Upper lobe of left lung (tissue), 6 donors: ENCODE results near the gene CTNNA1. TPM values are rescaled to one million over a fixed set of nuclear protein-coding genes. Genes with fewer than 3 reads are reported as not detected.

Source experiments
- ATAC-seq, 2 donors: fragments of 200-7000 bp; cut with Tn5 transposase; one replicate each; pipeline ENCODE4 v1.9.1; 2022; ENCODE audit warnings: mild to moderate bottlenecking in 2 of 2, moderate library complexity in 2 of 2; ENCODE audit not compliant: low FRiP score in 2 of 2
- DNase-seq, 2 donors: peaks; one replicate each; pipeline ENCODE4 v3.0.0-alpha.2; 2019 to 2020
- H3K27ac ChIP-seq, 4 donors: fragments of 200-600 bp; sonication (generic); one replicate each; pipeline ENCODE4 v1.5.1; 2016 to 2019
- H3K27me3 ChIP-seq, 4 donors: fragments of 200-600 bp; sonication (generic); one replicate each; pipeline ENCODE4 v1.5.1; 2017 to 2019
- H3K36me3 ChIP-seq, 4 donors: fragments of 200-600 bp; sonication (generic); one replicate each; pipeline ENCODE4 v1.5.1; 2016 to 2019
- H3K4me1 ChIP-seq, 4 donors: fragments of 200-600 bp; sonication (generic); one replicate each; pipeline ENCODE4 v1.5.1; 2018 to 2019
- H3K4me3 ChIP-seq, 4 donors: fragments of 200-600 bp; sonication (generic); one replicate each; pipeline ENCODE4 v1.5.1; 2017 to 2019; ENCODE audit warnings: mild to moderate bottlenecking in 2 of 4, moderate library complexity in 1 of 4
- H3K9me3 ChIP-seq, 4 donors: fragments of 200-600 bp; sonication (generic); one replicate each; pipeline ENCODE4 v1.5.1; 2018 to 2019
- EP300 ChIP-seq, 4 donors: sonication (generic); formaldehyde crosslinking; IDR thresholded peaks; one replicate each; pipeline ENCODE4 v1.5.1; 2017; ENCODE audit warnings: antibody characterized with exemption in 4 of 4, control low read depth in 2 of 4
- POLR2A ChIP-seq, 4 donors: fragments of 450-650 bp; IDR thresholded peaks; one replicate each; pipeline ENCODE4 v1.5.1; 2016 to 2017; ENCODE audit warnings: antibody characterized with exemption in 4 of 4, mild to moderate bottlenecking in 2 of 4
- POLR2AphosphoS5 ChIP-seq, 2 donors: sonication (generic); formaldehyde crosslinking; IDR thresholded peaks; one replicate each; pipeline ENCODE4 v1.5.1; 2017; ENCODE audit warnings: antibody characterized with exemption in 2 of 2
- WGBS, 2 donors: methylation state at CpG; one replicate each; pipeline ENCODE4 v1.1.5; 2017 to 2018; 5-methylcytosine and 5-hydroxymethylcytosine counted together
- total RNA-seq, 6 donors: library from RNA; depleted of rRNA in 4 of 6; stranded (reverse); fragments of >200 nt in 4 of 6; gene quantifications; one replicate each; pipeline versions ENCODE4 v1.1.0 to v1.2.1, GENCODE V29; 2016 to 2021
- TF ChIP-seq, protein P1 (sequence below), 6 experiments: fragments of 450-650 bp in 4 of 6; fragments of 200-600 bp in 2 of 6; sonication (generic) in 2 of 6; IDR thresholded peaks; one replicate each; pipeline ENCODE4 v1.5.1; 2016 to 2019; ENCODE audit warnings: antibody characterized with exemption in 6 of 6
- donor health status: DM: no; HTN: no; CAD: no; lungs with moderate emphysema.
- donor health status: DM: no; HTN: yes; CAD: no; lungs with severe emphysema.

Gene CTNNA1
- total RNA-seq, 6 donors from 2014 or later = 352 to 505 (median 415) TPM

- peaks cover 0 to 14% (median 4%) of the 10 kb centered on the region in 4 donors for H3K36me3 ChIP-seq
- peaks cover 4 to 12% (median 10%) of the 10 kb centered on the region in 4 donors for H3K9me3 ChIP-seq
- no peak for ATAC-seq
- H3K4me3 ChIP-seq = no peak overlapping the region
- no peak overlapping the region for H3K27ac ChIP-seq
- 100% methylated on average over 1 of the region's 1 CpG for WGBS, 2 donors
- H3K4me1 ChIP-seq = peaks cover 12 to 33% (median 27%) of the 10 kb centered on the region in 4 donors
- no peak for DNase-seq
- no peaks in the 10 kb centered on the region for H3K27me3 ChIP-seq
- TF ChIP-seq, protein P1, sequence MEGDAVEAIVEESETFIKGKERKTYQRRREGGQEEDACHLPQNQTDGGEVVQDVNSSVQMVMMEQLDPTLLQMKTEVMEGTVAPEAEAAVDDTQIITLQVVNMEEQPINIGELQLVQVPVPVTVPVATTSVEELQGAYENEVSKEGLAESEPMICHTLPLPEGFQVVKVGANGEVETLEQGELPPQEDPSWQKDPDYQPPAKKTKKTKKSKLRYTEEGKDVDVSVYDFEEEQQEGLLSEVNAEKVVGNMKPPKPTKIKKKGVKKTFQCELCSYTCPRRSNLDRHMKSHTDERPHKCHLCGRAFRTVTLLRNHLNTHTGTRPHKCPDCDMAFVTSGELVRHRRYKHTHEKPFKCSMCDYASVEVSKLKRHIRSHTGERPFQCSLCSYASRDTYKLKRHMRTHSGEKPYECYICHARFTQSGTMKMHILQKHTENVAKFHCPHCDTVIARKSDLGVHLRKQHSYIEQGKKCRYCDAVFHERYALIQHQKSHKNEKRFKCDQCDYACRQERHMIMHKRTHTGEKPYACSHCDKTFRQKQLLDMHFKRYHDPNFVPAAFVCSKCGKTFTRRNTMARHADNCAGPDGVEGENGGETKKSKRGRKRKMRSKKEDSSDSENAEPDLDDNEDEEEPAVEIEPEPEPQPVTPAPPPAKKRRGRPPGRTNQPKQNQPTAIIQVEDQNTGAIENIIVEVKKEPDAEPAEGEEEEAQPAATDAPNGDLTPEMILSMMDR (IDR thresholded peaks at IDR 0.05) = no peak
- no peak for TF ChIP-seq POLR2AphosphoS5 (IDR thresholded peaks at IDR 0.05)
Measured at GRCh38 chr5:138867011-138867410, 113.8 kb downstream of the CTNNA1 start.

- peaks cover 21 to 44% (median 38%) of the 10 kb centered on the region in 4 donors for H3K4me1 ChIP-seq
- ATAC-seq (no peak), DNase-seq (no peak)
- TF ChIP-seq, protein P1 (IDR thresholded peaks at IDR 0.05) = no peak
- no peak for TF ChIP-seq POLR2A (IDR thresholded peaks at IDR 0.05)
- TF ChIP-seq POLR2AphosphoS5 (IDR thresholded peaks at IDR 0.05) = no peak
- no peak for TF ChIP-seq EP300 (IDR thresholded peaks at IDR 0.05)
- no peaks in the 10 kb centered on the region for H3K27me3 ChIP-seq
- H3K4me3 ChIP-seq = no peak overlapping the region
- no peak overlapping the region for H3K27ac ChIP-seq
- 68 to 69% methylated on average over 1 of the region's 1 CpG for WGBS, 2 donors
- H3K36me3 ChIP-seq = no peaks in the 10 kb centered on the region
- H3K9me3 ChIP-seq = no peaks in the 10 kb centered on the region
Measured at GRCh38 chr5:138869038-138869437, 115.8 kb downstream of the CTNNA1 start.

GRCh38 chr5:138869763-138870500 is 116.7 kb downstream of the CTNNA1 start:
- 65 to 69% methylated on average over 5 of the region's 5 CpGs for WGBS, 2 donors
- no peak for TF ChIP-seq POLR2A (IDR thresholded peaks at IDR 0.05)
- TF ChIP-seq POLR2AphosphoS5 (IDR thresholded peaks at IDR 0.05) = no peak
- TF ChIP-seq, protein P1 (IDR thresholded peaks at IDR 0.05) = no peak
- TF ChIP-seq EP300 (IDR thresholded peaks at IDR 0.05) = no peak

DNA sequence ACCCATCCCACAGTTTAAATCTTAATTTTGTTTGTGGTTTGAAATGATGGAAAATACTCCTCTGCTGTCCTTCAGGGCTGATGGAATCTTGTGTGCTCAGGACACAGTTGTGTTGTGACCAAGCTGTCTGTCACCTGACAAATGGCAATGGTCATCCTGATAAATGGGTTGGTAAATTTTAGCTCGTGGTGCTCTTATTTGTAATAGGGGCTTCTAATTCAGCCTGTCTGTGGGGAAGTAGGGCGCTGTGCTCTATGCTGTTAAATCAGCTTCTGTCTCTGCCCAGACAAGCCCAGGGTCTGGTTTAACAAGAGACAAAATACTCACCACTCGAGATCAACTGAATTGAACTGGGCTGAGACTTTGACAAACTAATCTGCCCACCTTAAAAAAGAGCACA is 117.4 kb downstream of the CTNNA1 start:
- WGBS, 2 donors = 70 to 74% methylated on average over 3 of the region's 3 CpGs
- ATAC-seq (no peak), DNase-seq (no peak)
- Histone ChIP-seq H3K9me3 (no peaks in the 10 kb centered on the region), H3K27me3 (no peaks in the 10 kb centered on the region), H3K4me3 (no peak overlapping the region), H3K27ac (no peak overlapping the region), H3K36me3 (no peaks in the 10 kb centered on the region), H3K4me1 (peaks cover 30 to 51% (median 45%) of the 10 kb centered on the region in 4 donors)
- TF ChIP-seq EP300 (IDR thresholded peaks at IDR 0.05) (no peak), POLR2A (IDR thresholded peaks at IDR 0.05) (no peak), POLR2AphosphoS5 (IDR thresholded peaks at IDR 0.05) (no peak)
- TF ChIP-seq, protein P1 (IDR thresholded peaks at IDR 0.05) = no peak

More at GRCh38 chr5:138869763-138870500, 116.7 kb downstream of the CTNNA1 start:
- Histone ChIP-seq H3K4me1 (peaks cover 24 to 48% (median 44%) of the 10 kb centered on the region in 4 donors), H3K27me3 (no peaks in the 10 kb centered on the region), H3K27ac (no peak overlapping the region), H3K36me3 (no peaks in the 10 kb centered on the region), H3K9me3 (no peaks in the 10 kb centered on the region), H3K4me3 (no peak overlapping the region)
- ATAC-seq (peak in 1 of 2 donors; percentile 48), DNase-seq (no peak)
